ENCODE results near the gene FBXL14. TPM values are rescaled to one million over a fixed set of nuclear protein-coding genes. Genes with fewer than 3 reads are reported as not detected.

Gene FBXL14
- total and polyA plus RNA-seq, 8 donors = 3.2 to 14.2 (median 8.7) TPM

DNA sequence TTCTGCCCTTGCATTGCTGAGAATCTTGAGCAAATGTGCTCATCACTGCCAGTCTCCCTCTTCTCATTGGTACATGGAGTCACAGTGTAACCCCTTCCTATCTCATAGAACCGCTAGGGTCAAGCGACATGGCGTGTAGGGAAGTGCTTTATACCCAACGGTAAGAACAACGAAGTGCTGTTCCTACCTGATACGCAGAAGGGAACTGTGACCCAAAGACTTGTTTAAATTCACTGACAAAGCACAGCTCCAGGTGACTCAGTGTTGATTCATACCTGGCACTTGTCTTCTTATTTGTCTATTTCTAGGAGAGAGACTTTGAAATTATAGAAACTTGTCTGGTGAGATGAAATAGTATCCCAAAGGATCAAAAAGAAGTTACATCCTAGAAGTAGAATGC, 53.7 kb downstream of the FBXL14 start:
- Histone ChIP-seq H3K9me3 (no peaks in the 10 kb centered on the region), H3K4me1 (no peaks in the 10 kb centered on the region), H3K36me3 (no peaks in the 10 kb centered on the region), H3K27me3 (no peaks in the 10 kb centered on the region), H3K27ac (no peak overlapping the region), H3K4me3 (no peak overlapping the region)
- intact Hi-C loops (cut with DNase I) = no loop called here
- FAIRE-seq = no peak
- TF ChIP-seq CTCF (IDR thresholded peaks at IDR 0.05) = no peak
- ATAC-seq = no peak
- DNase-seq = no peak
- WGBS, 2 donors = 86 to 87% methylated on average over 6 of the region's 6 CpGs

GRCh38 chr12:1539135-1539534, 55.2 kb downstream of the FBXL14 start:
- no peaks in the 10 kb centered on the region for H3K27me3 ChIP-seq
- no peaks in the 10 kb centered on the region for H3K36me3 ChIP-seq
- DNase-seq (no peak), ATAC-seq (no peak), FAIRE-seq (no peak)
- TF ChIP-seq CTCF (IDR thresholded peaks at IDR 0.05) = no peak
- 79 to 80% methylated on average over 11 of the region's 11 CpGs for WGBS, 2 donors
- no peaks in the 10 kb centered on the region for H3K4me1 ChIP-seq
- H3K27ac ChIP-seq = no peak overlapping the region
- intact Hi-C loops (cut with DNase I) = no loop called here
- no peak overlapping the region for H3K4me3 ChIP-seq
- H3K9me3 ChIP-seq = no peaks in the 10 kb centered on the region

DNA sequence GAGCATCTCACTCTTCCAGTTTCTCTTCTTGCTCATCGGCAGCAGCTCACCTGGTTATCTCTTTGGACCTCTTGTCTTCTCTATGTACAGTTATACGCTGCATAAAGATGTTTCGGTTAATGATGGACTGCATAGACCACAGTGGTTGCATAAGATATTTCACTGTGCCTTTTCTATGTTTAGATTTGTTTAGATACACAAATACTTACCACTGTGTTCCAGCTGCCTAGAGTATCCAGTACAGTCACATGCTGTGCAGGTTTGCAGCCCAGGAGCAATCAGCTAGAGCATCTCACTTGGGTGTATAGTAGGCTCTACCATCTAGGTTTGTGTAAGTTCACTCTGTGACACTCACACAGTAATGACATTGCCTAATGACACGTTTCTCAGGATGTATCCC, 57.6 kb downstream of the FBXL14 start:
- no peak for TF ChIP-seq CTCF (IDR thresholded peaks at IDR 0.05)
- Histone ChIP-seq H3K4me3 (no peak overlapping the region), H3K36me3 (no peaks in the 10 kb centered on the region), H3K4me1 (no peaks in the 10 kb centered on the region), H3K9me3 (no peaks in the 10 kb centered on the region), H3K27ac (no peak overlapping the region), H3K27me3 (peaks cover 0 to 2% (median 0%) of the 10 kb centered on the region in 4 donors)
- ATAC-seq (no peak), DNase-seq (no peak), FAIRE-seq (no peak)
- WGBS, 2 donors = 73 to 83% methylated on average over 4 of the region's 4 CpGs
- intact Hi-C loops (cut with DNase I) = no loop called here

GRCh38 chr12:1534748-1535147, 59.6 kb downstream of the FBXL14 start:
- Histone ChIP-seq H3K9me3 (no peaks in the 10 kb centered on the region), H3K36me3 (no peaks in the 10 kb centered on the region), H3K4me3 (no peak overlapping the region), H3K27me3 (peaks cover 0 to 3% (median 0%) of the 10 kb centered on the region in 4 donors), H3K4me1 (peaks cover 0 to 3% (median 2%) of the 10 kb centered on the region in 3 donors), H3K27ac (no peak overlapping the region)
- DNase-seq (no peak), FAIRE-seq (no peak), ATAC-seq (no peak)
- no peak for TF ChIP-seq CTCF (IDR thresholded peaks at IDR 0.05)
- WGBS, 2 donors = 55 to 81% methylated on average over 3 of the region's 3 CpGs
- intact Hi-C loops (cut with DNase I) = no loop called here

DNA sequence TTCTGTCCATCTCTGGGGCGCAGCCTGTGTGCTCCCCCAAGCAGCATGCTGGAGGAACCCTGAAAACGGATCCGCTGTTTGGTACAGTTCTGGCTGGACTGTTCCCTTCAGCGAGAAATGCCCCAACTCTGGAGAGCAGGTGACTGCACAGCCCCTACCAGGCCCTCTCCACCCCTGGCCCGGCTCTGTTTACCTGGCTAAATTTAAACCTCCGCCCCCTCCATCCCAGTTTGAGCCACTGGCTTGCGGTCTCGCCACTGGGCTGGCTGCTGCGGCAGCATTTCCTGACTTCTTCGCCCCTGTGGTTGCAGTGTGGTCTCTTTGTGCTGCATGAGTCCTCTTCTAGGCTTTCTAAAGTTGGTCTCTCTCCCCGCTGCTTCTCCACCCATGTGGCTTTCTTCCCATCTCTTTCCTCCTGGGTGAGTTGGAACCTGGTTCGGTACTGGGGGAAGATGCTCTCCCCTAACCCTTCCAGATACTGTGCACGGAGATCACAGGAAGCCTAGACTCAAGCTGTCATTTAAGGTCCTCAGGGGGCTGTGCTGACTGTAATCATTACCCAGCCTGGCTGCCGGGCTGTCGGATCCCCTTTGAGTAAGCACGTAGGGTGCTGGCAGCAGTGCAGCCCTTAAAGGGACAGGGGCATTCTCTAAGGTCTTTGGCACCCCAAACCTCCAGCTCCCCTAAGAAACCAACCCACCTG, 60.6 kb downstream of the FBXL14 start:
- no peak for TF ChIP-seq CTCF (IDR thresholded peaks at IDR 0.05)
- peaks cover 0 to 3% (median 2%) of the 10 kb centered on the region in 3 donors for H3K4me1 ChIP-seq
- no peak for DNase-seq
- peak in 1 of 4 donors; percentile 15 for ATAC-seq
- H3K36me3 ChIP-seq = no peaks in the 10 kb centered on the region
- peaks cover 0 to 3% (median 0%) of the 10 kb centered on the region in 4 donors for H3K27me3 ChIP-seq
- H3K9me3 ChIP-seq = no peaks in the 10 kb centered on the region
- WGBS, 2 donors = 25 to 37% methylated on average over 16 of the region's 16 CpGs
- no peak overlapping the region for H3K27ac ChIP-seq
- no peak for FAIRE-seq
- H3K4me3 ChIP-seq = no peak overlapping the region
- intact Hi-C loops (cut with DNase I) = no loop called here
